SK-MEL-5 (cell line): ENCODE measurements around the gene SYK. TPM values are rescaled to one million over a fixed set of nuclear protein-coding genes. Genes with fewer than 3 reads are reported as not detected.
"Not testable (repeated sequence)": the region's sequence is repeated elsewhere in the genome, so short reads cannot be mapped to it uniquely, and the experiment has no call there.

ENCODE experiments used
- DNase-seq: peaks from one replicate; pipeline ENCODE4 v3.0.0-alpha.2; 2016; ENCODE audit warnings: low read depth, low spot score
- in situ Hi-C: cut with HindIII; loops from 2 replicates; pipeline ENCODE4 v1.10.0; 2016; ENCODE audit warnings: low sequenced_read_pairs, high pct_unique_total_duplicates, low pct_unique_long_range_greater_than_20kb
- total RNA-seq: library from RNA; depleted of rRNA; stranded (reverse); fragments of >200 nt; shearing (Covaris generic); gene quantifications from 2 replicates; pipeline ENCODE4 v1.2.3, GENCODE V29; 2014

SYK gene
- total RNA-seq, 1 experiment from 2014 or later = 0.74 TPM

DNA sequence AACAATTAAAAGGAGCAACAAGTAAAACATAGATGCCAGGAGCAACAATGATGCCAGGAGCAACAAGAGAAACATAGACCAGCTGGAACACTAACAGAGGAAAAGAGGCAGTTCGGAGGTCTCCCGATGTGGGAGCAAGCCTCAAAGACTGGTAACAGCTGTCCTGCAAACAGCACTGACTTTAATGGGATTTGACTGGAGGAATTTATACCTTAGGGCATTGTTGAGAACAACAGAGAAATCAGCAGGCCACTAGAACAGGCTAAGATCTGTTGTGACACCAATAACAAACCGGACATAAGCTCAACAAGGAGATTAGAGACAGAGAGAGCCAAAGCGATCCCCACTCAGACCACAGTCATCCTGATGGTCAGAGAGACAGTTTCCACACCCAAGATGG is 11.8 kb upstream of the SYK start:
- DNase-seq = no peak
- in situ Hi-C loops = no loop called here

DNA sequence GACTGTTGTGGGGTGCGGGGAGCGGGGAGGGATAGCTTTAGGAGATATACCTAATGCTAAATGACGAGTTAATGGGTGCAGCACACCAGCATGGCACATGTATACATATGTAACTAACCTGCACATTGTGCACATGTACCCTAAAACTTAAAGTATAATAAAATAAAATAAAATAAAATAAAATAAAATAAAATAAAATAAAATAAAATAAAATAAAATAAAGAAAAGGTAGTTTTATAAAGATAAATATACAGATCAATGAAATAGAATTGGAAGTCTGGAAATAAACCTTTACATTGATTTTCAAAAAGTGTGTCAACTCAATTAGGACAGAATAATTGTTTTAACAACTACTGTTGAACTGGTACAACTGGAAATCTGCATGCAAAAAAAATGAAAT is 8.6 kb upstream of the SYK start:
- in situ Hi-C loops, DNase-seq: not testable (repeated sequence)

DNA sequence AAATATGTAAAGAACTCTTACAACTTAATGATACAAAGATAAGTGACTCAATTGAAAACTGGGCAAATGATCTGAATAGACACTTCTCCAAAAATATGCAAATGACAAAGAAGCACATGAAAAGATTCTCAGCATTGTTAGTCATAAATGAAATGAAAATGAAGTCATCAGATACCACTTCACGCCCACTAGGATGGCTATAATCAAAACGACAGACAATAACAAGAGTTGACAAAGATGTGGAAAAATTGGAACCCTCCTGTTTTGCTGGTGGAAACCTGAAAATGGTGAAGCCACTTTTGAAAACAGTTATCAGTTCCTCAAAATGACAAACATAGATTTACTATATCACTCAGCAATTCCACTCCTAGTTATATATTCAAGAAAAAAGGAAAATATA is 7.9 kb upstream of the SYK start:
- in situ Hi-C loops = no loop called here
- DNase-seq = no peak

DNA sequence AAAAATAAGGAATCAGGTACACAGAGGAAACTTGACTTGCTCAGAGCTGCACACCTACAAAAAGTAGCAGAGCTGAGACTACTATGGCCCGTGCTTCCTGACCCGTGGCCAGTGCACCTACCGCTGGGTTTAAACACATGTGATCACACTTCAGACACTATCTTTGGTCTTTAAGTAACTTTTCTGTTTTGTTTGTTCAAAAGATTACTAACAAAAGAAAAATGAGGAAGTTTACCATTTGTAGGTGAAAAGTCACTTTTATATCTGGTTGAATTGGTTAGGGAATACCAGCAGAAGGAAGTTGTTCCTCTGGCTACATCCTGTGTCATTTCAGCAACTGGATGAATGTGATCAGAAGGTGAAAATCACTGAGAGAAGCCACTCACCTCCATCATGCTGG is 6.5 kb upstream of the SYK start:
- DNase-seq = no peak
- in situ Hi-C loops = no loop called here

DNA sequence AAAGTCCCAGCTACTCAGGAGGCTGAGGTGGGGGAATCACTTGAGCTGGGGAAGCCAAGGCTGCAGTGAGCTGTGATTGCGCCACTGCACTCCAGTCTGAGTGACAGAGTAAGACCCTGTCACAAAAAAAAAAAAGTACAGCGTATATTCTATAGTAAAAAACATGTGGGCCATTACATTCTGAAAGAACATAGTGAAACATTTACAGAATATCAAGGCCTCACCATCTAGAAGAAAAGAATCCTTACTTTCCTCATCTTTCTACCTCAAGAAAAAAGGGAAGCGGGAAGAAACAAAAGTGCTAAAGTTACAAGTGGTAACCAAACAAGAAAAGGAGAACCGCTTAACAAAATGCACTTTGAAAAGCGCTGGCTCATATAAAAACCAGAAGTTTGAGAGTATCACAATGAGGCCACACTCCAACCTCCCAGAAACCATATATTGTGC is 5.7 kb upstream of the SYK start:
- in situ Hi-C loops = no loop called here

DNA sequence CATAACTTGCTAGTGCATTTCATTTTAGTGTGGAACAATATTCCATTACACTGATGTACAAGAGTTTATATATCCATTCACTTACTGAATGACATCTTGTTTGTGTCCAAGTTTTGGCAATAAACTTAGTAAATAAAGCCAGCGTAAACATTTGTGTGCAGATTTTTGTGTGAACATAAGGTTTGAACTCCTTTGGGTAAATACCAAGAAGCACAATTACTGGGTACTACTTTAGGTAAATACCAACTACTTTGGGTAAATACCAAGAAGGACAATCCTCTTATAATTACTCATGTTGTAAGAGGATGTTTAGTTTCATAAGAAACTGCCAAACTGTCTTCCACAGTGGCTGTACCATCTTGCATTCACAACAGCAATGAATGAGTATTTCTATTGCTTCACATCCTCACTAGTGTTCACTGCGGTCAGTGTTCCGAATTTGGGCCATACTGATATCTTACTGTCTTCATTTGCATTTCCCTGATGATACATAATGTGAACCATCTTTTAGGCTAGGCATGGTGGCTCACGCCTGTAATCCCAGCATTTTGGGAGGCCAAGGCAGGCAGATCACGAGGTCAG is 2.3 kb upstream of the SYK start:
- in situ Hi-C loops = no loop called here
- no peak for DNase-seq

More for the DNA sequence above, 5.7 kb upstream of the SYK start:
- DNase-seq = peak; percentile 33

DNA sequence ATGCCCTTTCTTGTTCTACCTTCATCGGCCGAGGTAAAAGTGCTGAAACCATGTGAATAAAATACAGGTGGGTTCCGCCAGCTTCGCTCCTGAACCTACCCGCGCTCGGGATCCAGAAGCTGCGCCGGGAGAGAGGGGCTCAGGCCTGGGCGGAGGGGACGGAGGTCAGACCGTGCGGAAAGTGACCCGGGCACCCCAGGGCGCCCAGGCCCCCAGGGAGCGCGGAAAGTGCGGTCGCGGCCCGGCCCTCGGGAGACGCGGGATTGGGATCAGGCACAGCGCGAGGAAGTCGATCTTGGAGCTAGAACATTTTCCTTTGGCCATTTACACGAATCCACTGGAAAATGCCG is 329 bp downstream of the SYK start:
- in situ Hi-C loops = no loop called here
- no peak for DNase-seq

DNA sequence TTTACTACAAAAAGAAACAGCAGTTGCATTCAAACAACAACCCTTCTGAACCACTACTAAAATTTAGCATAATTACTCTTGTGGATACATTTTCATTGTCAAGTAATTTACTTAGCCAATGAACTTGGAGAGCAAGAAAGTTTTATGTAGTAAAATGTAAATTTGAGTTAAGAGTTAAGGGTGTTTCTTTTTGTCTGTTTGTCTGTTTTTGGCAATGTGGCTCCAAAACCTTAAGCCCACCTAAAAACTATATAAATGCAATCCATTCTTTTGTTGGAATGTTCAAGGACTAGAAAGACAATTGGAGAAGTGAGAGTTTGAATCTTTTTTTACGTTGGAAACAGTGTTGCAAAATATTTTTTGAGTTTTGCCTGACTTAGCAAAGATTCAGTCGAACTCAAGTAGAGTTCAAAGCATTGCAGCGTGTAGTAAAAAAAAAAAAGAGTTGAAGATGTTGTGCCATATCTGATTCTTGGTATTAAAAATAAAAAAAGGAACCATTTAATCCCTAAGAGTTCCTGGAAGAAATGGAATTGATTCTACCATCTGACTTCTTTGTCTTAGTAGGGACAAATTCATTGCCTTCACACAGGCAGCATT is 867 bp downstream of the SYK start:
- in situ Hi-C loops = no loop called here
- no peak for DNase-seq

DNA sequence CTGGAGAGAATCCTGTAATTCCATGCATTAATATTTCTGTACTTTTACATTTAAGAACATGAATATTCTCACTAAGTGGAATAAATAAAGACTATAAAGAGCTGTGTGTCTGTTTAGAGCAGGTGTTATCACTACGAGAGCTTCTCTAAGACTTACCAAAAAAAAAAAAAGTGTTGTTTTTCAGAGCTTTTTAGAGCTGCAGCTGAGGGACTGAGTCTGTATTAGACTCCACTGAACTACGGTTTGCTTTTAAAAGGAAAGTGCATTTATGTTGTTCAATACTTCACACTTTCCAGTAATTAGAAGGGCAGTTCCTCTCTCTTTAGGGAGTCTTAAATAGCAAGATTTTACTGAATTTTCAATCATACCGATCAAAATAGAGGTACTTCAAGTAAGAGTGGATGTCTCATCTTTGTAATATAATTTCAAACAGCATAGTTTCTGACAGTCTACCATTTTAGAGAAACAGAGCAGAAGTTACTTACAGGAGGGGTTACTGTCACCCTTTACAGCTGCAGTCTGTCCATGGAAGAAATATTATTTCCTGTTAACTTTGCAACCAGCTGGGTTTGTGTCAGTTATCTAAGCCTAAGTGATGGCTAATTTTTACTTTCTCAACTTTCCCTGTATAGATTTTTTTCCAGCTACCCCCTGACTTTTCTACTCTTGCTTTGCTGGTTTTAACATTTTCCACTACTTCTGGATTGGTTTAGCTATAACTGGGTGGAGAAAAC is 2.4 kb downstream of the SYK start:
- DNase-seq = no peak
- in situ Hi-C loops = no loop called here

DNA sequence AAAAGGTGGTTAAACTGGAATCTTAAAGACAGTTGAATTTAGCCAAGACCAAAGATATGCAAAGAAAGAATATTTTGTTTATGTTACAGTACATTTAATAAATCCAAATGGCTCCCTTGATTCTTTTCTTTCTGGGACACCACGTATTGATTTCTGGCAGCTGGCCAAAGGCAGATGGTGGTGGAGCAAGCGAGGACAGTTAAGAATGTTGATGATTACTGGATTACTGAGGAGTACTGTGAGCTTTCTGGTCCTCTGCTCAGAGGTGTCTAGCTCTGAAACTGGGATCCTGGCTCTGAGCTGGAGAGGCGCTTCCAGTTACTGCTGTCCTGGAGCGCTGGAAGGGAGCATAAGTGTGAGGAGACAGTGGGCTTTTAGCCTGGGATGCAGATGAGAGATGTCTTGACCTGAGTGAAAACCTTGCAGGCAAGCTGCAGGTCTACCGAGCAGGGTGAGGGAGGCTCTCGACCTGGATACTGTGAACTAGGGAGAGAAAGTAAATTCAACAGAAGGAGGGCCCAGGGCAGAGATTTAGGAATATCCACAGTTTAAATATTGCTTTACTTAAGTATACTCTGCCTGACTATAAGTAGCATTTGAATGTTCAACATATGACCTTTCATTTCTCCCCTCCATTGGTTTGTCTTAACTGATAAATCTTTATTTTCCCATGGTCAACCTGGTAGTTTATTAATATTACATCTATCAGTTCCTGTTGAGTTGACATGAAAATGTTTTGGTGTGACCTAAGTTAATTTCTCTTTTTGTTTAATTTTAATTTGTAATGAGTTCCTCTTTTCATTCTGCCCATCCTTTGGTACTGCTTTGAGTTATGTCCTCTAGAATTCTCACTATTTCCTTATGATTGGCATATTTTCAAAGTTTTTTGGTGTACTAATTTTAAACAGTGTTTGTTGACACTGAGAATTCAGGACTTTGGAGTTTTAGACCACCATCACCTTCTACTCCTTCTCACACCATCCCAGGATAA is 3.7 kb downstream of the SYK start:
- DNase-seq = no peak
- in situ Hi-C loops = no loop called here

DNA sequence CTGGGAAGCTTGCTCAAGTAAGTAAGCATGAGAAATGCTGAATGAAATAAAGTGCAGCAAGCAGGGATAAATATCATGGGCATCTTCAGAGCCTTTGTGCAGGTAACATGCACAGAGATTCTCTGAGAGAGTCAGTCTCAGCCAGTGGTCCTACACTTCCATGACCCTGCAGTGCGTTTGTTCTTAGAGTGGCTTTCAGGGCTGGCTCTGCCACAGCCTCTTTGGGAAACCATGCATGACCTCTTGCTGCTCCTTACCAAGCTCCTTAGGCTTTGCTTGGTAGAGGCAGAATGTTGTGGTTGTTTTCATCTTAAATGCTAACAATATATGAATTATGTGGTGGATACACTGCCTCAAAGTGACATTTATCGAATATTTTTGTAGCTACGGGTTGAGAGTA is 5.4 kb downstream of the SYK start:
- in situ Hi-C loops = no loop called here
- no peak for DNase-seq

DNA sequence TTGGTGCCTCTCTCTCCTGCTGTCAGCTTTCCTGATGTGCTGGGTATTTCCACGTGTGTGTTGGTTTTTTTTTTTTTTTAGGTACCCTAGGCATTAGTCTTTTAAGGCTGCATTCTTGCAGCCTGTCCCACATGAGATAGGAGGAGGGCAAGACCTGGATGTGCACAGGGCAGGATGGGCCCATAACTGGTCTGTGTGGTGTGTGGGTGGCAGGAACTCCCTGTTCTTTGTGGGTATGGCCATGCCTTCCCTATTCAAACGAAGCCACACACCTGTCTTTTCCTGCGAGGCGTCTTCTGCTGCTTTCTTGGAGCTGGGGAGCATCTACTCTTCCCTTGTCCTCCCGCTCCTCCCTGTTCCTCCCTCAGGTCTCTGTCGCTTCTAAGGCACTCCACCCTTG is 6.8 kb downstream of the SYK start:
- in situ Hi-C loops = no loop called here
- no peak for DNase-seq

DNA sequence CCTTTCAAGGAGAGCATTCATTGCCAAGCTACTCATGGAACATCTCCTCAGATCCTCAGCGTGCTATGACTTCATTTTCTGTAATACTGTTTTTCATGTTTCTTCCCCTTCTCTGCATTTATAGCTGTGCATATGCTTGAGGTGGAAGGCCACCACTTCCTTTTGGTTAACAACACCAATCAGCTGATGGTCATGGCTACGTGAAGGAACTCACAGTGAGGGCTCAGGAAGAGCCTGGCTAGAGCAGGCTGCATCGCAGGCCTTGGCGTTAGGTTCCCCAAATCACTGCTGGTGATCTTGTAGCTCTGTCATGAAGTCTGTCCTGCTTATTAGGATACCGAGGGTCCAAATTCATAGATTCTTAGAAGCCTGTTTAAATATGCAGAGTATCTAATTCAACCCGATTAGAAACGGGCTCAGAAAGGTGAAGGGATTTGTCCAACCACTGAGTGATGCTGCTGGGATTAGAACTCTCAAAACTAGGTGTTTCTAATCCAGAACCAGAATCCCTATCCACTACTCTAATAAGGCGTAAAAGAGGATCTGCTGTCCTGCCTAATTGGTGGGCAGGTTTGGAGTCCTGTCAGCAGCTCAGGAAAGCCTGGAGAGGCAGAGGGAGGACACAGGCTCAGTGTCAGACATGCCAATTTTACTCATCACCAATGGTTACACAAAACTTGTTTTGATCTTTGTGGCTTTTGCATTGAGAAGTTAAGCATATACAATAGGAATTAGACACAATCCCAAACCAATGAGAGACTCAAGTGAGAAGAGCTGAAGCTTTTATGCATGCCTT is 7.5 kb downstream of the SYK start:
- in situ Hi-C loops = no loop called here
- DNase-seq = no peak

DNA sequence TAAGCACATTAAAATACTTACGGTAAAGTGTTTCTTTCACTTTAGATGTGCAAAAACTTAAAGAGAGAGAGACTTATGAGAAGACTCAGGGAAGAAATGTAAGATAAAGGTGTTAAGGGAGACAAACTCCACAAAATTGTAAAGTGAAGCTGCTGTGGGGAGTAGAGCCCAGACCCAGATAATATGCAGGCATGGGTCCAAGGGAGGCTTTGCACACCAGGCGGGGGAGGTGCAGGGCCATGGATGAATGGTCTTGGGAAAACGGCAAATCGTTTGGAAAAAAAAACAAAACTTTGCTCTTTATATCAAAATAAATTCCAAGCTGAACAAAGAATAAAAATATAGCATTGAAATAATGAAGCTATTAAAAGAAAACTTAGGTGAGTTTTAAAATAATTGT is 9.1 kb downstream of the SYK start:
- DNase-seq = no peak
- in situ Hi-C loops = no loop called here

DNA sequence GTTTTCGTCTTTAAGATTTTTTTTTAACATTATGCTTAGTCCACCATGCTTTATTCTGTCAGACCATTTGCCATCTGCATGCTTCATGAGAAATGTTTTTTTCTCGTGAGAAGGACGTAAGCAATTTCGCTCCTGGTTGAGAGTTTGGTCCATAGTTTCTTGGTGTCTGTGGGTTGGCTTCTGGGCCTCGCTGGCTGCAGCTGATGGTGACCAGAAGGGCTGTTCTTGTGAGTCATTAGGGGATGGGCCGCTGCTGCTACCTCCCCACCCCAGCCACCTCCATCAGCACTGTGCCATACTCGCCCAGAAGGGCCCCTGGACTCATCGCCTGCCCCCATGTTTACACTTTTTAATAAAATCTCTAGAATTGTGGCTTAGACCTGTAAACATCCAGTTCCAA is 11.4 kb downstream of the SYK start:
- DNase-seq = no peak
- in situ Hi-C loops = no loop called here

DNA sequence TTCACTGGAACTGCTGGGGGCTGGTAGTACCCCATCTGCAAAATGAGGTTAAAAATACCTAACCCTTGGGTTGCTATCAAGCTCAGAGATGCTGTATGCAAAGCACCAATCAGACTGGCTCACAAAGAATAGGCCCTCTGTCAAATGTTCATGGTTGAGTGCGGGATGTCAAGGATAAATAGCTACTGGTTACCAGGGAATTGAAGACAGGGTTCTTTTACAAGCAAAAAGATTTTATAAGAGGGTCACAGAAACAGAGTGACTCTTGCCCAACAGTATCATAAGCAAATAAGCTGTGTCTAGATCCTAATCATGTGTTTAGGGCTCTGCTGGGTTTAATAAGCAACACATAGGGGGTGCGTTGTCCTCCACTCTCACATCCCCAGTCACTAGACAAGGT is 11.9 kb downstream of the SYK start:
- peak; percentile 24 for DNase-seq
- in situ Hi-C loops = no loop called here

DNA sequence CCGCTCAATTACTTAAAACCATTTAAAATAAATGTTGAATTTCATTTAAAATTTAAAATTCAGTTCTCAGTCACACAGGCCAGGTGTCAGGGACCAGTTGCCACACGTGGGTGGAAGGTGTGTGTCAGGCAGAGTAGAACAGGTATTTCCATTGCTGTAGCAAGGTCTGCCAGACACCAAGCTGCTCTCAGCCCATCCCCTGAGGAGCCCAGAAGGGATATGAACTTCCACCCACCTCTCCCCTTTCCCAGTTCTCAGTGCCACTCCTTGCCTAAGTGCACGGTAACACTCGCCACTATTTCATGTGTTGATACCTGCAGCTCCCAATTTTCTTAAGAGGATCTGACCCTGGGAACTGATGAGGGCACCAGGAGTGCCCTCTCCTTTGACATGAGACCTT is 12.7 kb downstream of the SYK start:
- in situ Hi-C loops = no loop called here
- DNase-seq = no peak
